GOT3 (cell line): ENCODE measurements around the gene ACOT13.
"Not testable (repeated sequence)": the region's sequence is repeated elsewhere in the genome, so short reads cannot be mapped to it uniquely, and the experiment has no call there.

Experiments used
- DNase-seq: peaks from one replicate; lab custom pipeline; 2025; ENCODE audit warnings: mixed read lengths; lab: John Stamatoyannopoulos, UW

Gene ACOT13

DNA sequence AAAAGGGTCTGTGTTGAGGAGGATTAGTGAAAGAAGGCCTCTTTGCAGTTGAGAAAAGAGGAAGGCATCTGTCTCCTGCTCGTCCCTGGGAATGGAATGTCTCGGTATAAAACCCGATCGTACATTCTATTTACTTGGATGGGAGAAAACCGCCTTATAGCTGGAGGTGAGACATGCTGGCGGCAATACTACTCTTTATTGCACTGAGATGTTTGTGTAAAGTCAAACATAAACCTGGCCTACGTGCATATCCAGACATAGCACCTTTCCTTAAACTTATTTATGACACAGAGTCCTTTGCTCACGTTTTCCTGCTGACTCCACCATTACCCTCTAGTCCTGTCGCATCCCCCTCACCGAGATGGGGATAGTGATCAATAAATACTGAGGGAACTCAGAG is 4.6 kb upstream of the ACOT13 start:
- DNase-seq, result no peak

DNA sequence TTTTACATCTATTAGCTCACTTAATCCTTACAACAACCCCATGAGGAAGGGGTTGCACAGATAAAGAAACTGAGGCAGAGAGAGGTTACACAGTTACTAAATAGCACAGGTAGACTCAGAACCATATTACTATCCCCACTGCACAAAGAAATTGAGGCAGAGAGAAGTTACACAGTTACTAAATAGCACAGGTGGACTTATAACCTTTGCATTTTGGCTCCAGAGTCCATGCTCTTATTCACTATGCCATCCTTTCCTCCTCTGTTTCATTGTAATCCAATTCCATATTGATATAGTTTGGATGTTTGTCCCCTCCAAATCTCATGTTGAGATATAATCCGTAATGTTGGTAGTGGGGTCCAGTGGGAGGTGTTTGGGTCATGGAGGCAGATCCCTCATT is 3.7 kb upstream of the ACOT13 start:
- no peak for DNase-seq

DNA sequence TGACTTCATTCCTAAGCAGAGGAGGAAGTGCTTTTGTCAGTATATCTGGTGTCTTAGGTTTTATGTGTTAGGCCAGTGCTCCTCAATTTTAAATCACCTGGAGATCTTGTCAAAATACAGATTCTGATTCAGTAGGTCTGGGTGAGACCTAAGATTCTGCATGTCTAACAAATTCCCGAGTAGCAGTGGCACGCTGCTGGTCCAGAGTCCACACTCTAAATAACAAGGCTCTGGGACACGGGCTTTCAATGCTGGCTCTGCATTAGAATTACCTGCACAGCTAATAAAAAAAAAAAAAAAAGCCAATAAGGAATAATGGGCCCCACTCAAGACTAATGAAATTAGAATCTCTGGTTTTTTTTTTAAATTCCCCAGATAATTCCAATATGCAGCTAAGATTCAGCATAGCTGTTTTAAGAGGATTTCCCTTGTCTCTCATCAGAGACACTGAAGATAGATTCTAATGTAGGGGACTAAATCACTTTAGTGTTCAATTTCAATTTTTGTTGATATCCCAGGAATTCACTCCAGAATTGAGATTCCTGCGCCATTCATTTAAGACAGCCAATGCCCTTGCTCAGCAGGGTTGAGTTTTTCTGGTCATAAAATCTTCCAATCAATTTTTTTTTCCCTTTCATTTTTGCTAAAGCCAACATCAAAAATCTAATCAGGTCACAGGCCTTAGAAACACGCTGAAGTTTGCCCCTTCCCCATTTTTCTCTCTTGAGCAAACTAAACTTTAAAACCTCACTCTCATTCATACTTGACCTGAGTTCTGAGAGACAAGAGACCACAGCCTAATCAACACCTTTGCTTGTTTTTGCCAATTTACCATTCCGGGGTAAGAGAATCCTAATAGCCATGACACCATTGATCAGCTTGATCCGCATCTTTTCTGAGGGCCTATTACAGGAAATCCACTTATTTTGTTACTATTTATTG is 2.6 kb upstream of the ACOT13 start:
- DNase-seq, result no peak

DNA sequence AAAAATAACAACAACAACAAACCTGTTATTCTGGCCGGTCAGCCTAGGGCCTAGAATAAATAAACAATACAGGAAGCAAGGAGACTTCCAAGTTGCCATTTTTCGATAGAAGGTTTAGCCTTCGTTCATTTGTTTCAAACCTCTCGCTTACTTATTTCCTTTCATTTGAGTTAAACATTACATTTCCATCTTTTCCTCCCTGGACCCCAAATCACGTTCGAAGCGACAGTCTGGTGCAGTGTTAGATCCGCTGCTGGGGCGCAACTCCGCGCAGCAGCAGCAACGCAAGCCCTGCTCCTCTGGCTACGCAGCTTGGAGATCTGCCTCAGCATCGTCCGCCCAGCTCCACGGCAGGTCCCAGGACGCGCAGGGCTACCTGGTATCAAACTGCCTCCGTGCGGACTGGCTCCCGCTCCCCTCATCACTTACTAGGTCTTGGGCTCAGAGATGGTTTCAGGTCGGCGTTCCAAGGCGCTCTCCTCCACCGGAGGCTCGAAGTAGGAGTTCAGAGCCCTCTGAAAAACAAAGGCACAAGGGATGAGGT is 708 bp upstream of the ACOT13 start:
- DNase-seq, result no peak

DNA sequence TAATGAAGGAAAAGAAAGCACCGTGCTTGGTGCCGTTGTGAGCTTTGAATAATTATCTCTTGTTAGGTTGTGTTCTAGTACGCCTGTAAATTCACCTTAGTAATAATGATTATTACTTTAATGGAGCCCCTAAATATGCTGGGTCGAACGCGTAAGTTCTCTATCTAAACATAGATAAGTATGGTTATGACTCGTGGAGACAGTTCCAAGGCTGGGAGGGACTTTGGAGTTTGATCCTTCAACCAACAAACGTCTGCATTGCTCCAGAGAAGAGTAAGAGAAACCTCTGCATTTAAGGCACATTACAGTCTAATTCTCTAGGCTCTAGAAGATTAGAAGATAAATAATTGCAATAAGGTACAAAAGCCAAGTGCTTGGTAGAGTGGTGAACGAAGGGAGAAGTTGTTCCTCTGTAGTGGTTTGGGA is 514 bp downstream of the ACOT13 start:
- no peak for DNase-seq

DNA sequence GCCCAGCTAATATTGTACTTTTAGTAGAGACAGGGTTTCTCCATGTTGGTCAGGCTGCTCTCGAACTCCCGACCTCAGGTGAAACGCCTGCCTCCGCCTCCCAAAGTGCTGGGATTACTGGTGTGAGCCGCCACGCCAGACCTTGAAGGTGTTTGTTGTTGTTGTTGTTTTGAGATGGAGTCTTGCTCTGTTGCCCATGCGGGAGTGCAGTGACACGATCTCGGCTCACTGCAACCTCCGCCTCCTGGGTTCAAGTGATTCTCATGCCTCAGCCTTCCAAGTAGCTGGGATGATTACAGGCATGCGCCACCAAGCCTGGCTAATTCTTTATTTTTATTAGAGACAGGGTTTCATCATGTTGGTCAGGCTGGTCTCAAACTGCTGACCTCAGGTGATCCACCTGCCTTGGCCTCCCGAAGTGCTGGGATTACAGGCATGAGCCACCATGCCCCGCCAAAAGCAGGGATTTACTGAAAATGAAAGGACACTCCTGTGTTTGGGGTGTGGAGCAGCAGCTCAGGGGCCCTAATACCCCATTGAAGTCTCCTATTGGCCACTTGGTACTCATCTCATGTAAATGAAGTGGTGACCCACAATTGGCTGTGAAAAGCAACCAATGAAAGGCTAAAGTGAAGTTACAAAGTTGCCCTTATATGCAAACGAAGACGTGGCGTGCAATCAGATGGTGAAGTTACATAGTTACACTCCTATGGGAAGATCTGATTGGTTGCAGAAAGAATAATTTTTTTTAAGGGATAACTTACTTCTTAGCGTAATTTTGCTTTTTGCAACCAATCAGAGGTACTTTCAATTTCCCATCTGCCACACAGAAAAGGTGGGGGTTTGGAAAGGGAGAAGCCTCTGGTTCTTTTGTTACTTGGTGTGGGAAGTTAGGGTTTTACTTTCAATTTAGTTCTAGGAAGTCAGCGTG is 1.5 kb downstream of the ACOT13 start:
- DNase-seq, result not testable (repeated sequence)

DNA sequence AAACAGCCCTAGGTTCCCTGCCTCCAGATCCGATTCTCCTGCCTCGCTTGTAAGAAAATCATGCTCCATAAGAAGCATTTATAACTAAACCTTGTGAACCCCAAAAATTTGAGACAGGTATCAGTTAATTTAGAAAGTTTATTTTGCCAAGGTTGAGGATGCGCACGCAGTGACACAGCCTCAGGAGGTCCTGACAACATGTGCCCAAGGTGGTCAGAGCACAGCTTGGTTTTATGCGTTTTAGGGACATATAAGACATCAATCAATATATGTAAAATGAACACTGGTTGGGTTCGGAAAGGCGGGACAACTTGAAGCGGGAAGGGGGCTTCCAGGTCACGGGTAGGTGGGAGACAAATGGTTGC is 2.1 kb downstream of the ACOT13 start:
- no peak for DNase-seq

DNA sequence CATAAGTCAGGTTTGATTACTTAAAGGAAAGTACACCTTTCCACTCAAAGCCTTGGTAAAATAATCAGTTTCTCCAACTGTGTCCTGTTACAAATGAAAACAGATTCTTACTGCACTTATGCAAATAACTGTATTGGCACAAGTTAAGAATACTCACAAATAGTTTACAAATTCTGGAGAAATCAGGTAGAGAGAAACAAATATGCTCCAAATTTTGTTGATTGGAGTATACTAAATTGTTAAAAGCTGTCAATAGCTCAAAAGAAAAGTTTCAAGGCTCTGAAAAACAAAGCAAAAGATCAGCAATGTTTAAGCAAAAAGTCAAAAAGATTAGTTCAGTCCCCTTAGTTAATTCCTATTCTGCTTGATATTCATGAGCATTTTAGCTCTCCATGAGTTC is 3.6 kb downstream of the ACOT13 start:
- DNase-seq, result not testable (repeated sequence)

DNA sequence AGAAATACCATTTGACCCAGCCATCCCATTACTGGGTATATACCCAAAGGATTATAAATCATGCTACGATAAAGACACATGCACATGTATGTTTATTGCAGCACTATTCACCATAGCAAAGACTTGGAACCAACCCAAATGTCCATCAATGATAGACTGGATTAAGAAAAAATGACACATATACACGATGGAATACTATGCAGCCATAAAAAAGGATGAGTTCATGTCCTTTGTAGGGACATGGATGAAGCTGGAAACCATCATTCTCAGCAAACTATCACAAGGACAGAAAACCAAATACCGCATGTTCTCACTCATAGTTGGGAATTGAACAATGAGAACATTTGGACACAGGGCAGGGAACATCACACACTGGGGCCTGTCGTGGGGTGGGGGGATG is 4.2 kb downstream of the ACOT13 start:
- not testable (repeated sequence) for DNase-seq

DNA sequence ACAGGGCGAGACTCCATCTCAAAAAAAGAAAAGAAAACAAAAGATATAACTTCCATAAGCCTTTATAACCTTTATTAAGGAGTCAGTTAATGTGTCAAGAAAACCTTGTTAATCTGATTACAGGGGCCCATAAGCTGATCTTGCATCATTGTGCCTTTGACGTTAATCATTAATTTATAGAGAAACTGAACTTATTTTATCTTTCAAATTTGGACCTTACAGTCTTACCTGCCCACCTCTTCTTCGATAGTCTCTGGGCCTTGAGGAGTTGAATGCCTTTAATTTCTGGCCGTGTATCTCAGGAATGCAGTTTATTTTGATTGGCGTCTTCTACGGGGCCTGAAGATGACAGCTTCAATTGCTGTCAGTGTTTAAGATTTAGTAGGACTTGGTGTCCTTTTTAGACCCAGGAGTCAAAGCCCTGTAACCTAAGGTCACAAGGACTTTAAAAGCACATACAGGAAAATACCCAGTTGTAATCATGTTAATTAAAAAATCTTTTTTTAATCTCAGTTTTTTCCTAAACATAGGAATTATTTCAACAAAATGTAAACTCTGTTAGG is 5.8 kb downstream of the ACOT13 start:
- DNase-seq, result no peak

DNA sequence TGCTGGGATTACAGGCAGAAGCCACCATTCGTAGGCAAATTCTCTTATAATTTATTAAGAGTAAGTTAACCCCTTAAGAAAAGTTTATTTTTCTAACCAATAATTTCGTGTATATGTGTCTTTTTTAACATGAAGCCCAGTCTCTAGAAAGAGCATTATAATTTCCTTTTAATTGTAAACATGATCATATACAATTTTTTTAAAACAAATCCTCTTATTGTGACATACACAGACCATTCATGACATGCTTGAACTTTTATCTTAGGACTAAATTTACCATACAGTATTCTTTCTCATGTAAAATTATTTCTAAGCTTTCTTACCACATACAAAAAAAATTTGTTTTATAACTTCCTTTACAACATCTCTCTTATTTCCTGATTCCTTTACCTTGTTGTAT is 6.7 kb downstream of the ACOT13 start:
- no peak for DNase-seq

DNA sequence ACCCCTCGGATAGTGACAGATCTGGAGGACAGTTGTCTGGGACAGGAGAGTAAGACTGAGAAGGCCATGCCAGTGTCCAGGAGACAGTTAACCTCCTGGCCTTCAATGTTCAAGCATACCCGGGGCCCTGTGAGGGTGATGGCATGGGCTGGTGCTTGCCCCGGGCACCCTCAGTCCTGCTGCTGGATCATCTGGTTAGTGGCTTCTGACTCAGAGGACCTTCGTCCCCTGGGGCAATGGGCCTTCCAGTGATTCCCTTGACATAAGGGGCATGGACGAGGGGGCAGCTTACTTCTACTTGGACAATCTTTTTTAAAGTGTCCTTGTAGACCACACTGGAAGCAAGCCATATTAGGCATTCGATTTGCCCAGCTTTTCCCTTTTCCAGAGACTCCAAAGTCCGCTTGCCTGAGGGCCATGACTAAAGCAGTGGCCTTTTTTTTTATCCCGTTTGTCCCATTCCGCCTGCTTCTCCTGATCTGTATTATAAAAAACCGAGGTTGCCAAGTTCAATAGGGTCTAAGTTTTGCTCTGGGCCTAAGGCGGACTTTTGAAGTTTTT is 12.0 kb downstream of the ACOT13 start:
- DNase-seq, result not testable (repeated sequence)

DNA sequence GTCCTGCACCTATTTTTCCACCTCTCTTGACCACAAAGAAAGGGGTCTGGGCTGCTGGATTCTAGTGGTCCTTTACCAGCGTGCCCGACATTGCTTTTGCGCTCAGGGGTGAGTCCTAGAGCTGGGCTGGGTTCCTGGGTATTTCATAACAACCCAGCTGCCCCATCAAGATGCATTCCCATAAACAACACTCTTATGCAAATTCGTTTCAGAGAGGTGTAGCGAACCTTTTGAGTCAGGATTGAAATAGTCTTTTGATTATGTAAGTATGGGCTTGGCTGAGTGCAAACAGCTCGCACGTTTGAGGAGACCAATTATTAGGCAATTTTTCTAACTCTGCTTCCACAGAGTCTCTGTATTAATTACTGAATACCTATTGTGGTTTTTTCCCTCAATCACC is 13.7 kb downstream of the ACOT13 start:
- DNase-seq, result no peak

DNA sequence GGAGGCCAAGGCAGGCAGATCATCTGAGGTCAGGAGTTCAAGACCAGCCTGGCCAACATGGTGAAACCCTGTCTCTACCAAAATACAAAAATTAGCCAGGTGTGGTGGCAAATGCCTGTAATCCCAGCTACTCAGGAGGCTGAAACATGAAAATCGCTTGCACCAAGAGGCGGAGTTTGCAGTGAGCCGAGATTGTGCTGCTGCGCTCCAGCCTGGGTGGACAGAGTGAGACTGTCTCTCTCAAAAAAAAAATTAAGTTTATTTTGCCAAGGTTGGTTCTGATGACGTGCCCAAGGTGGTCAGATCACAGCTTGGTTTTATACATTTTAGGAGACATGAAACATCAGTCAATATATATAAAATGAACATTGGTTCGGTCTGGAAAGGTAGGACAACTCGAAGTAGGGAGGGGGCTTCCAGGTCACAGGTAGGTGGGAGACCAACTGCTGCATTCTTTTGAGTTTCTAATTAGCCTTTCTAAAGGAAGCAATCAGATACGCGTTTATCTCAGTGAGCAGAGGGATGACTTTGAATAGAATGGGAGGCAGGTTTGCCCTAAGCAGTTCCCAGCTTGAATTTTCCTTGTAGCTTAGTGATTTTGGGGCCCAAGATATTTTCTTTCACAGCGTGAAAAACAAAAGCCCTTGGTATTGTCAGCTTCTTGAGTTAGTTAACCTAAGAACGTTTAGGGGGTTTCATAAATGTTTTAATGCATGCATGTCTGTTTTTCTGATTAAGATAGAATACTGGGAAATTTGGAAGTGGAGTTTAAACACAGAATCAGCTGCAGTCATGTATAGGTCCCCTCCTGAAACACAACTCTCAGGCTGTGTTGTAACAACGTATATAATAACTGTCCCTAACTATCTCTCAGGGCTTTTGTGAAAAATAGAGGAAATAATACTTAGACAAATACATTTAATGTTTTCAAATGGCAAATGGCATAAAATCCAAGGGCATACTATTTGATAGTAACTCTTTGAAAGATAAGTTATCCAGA is 16.7 kb downstream of the ACOT13 start:
- no peak for DNase-seq

DNA sequence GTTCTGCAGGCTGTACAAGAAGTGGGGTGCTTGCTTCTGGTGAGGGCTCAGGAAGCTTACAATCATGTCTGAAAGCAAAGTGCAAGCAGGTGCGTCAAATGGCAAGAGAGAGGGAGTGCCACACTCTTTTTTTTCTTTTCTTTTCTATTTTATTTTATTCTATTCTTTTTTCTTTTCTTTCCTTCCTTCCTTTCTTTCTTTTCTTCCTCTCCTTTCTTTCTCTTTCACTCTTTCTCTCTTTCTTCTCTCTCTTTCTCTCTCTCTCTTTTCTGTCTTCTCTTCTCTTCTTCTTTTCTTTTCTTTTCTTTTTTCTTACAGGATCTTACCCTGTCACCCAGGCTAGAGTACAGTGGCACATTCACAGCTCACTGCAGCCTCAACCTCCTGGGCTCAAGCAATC is 19.5 kb downstream of the ACOT13 start:
- no peak for DNase-seq

DNA sequence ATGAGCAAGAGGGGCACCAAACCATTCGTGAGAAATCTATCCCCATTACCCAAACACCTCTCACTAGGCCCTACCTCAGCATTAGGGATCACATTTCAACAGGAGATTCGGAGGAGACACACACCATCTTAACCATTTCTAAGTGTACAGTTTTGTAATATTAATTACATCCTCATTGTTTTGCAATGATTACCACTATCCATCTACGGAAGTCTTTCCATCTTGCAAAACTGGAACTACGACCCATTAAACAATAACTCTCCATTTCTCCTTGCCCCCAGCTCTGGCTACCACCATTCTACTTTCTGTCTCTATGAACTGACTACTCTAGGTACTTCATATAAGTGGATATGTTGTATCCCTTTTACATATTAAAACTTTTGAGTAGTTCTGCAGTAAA is 20.1 kb downstream of the ACOT13 start:
- DNase-seq, result no peak

DNA sequence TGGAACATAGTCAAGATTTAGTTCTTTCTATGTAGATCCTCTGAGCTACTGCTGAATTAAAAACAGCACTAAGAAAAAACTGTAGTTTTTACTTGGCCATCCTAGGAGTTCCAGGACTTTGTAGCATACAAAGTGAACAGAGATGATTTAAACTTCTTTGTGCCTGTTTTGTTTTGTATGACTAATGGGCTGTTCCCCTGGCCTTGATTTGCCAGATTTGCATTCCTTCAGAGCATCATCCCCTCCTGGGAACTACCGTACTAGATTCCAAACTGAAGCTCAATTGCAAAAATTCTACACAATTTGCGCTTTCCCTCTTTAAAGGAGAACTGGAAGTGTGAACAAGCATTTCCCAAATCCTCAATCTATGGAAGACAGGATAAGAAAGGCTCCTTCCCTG is 23.1 kb downstream of the ACOT13 start:
- no peak for DNase-seq

DNA sequence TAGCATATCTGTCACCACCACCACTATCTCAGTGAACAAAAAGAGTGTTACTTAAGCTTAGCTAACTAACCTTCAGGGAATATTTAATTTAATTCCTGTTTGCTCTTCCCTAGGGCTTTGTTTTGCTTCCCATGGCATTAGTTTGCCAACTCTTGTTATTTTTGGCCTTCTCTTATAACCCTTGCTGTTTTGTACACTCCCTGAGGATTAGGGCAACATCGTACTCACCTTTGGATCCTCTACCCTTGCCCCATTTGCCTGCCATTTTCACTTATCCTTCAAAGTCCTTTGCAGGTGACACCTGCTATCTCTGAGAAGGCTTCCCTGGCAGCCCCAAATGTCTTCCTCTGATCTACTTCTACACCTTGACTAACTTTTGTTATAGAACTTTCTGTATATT is 23.7 kb downstream of the ACOT13 start:
- DNase-seq, result no peak

DNA sequence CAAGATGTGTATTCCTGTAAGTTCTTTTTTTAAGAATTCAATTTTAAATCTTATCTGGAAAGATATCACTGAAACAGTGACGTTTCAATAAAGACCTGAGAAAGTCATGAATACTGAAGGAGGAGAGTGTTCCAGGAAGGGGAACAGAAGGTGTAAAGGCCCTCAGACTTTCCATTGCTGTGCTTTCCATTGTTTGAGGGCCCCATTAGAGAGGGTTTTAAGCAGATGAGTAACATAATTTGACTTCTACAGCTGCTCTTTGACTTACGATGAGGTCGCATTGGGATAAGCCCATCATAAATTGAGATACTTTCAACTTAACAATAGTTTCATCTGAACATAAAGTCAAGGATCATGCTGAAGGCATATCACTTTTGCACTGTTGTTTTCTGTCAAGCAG is 24.7 kb downstream of the ACOT13 start:
- DNase-seq, result no peak

DNA sequence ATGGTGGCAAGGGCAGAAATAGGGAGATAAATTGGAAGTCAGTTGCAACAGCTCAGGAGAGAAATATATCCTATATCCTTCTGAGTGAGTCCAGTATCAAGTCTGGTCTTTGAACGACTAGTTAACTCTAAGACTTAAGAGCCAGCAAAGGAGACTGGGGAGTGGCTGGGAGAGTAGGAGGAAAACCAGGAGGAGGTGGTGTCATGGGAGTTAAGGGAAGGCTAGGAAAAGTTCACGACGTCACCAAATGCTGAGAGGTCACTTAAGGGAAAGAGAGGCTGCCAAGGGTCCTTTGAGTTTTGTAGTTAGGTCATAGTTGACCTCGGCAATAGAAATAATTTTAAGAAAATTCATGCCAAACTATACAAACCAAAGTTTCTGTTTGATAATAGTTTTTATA is 25.1 kb downstream of the ACOT13 start:
- DNase-seq, result no peak

DNA sequence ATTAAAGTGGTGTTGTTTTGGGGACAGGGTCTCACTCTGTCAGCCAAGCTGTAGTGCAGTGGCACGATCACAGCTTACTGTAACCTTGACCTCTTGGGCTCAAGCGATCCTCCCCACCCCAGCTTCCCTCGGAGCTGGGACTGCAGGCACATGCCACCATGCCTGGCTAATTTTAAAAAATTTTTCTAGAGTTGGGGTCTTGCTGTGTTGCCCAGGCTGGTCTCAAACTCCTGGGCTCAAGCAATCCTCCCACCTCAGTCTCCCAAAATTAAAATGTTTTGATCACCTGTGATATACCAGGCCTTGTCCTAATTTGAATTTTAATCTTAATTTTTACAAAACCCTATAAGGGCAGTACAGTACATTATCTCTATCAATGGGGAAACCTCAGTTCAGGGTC is 25.5 kb downstream of the ACOT13 start:
- no peak for DNase-seq
